Measurements from ENCODE around the gene EIF2AK2. TPM values are rescaled to one million over a fixed set of nuclear protein-coding genes. Genes with fewer than 3 reads are reported as not detected.

Gene EIF2AK2
- total RNA-seq, 1 donor from 2014 or later, result 34.7 TPM

- H3K4me1 Mint-ChIP-seq (ENCODE audit: low read depth), result peaks cover 2% of the 10 kb centered on the region
- H3K27me3 Mint-ChIP-seq, result peaks cover 38% of the 10 kb centered on the region
- H3K36me3 Mint-ChIP-seq (ENCODE audit: insufficient read depth), result no peaks in the 10 kb centered on the region
- no peak overlapping the region for H3K4me3 Mint-ChIP-seq (ENCODE audit: low read depth)
- no peak for DNase-seq (ENCODE audit: low spot score, unreplicated experiment)
- TF ChIP-seq, protein P1, sequence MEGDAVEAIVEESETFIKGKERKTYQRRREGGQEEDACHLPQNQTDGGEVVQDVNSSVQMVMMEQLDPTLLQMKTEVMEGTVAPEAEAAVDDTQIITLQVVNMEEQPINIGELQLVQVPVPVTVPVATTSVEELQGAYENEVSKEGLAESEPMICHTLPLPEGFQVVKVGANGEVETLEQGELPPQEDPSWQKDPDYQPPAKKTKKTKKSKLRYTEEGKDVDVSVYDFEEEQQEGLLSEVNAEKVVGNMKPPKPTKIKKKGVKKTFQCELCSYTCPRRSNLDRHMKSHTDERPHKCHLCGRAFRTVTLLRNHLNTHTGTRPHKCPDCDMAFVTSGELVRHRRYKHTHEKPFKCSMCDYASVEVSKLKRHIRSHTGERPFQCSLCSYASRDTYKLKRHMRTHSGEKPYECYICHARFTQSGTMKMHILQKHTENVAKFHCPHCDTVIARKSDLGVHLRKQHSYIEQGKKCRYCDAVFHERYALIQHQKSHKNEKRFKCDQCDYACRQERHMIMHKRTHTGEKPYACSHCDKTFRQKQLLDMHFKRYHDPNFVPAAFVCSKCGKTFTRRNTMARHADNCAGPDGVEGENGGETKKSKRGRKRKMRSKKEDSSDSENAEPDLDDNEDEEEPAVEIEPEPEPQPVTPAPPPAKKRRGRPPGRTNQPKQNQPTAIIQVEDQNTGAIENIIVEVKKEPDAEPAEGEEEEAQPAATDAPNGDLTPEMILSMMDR (IDR thresholded peaks at IDR 0.05; ENCODE audit: unreplicated experiment), result no peak
- H3K27ac Mint-ChIP-seq, result no peak overlapping the region
- H3K9me3 Mint-ChIP-seq (ENCODE audit: low read depth), result no peaks in the 10 kb centered on the region
These were observed 25.2 kb upstream of the EIF2AK2 start for GRCh38 chr2:37181726-37182684.

GRCh38 chr2:37180640-37181039 is 23.9 kb upstream of the EIF2AK2 start:
- H3K4me3 Mint-ChIP-seq (ENCODE audit: low read depth), result no peak overlapping the region
- no peaks in the 10 kb centered on the region for H3K36me3 Mint-ChIP-seq (ENCODE audit: insufficient read depth)
- TF ChIP-seq, protein P1 (IDR thresholded peaks at IDR 0.05; ENCODE audit: unreplicated experiment), result no peak
- no peaks in the 10 kb centered on the region for H3K9me3 Mint-ChIP-seq (ENCODE audit: low read depth)
- H3K4me1 Mint-ChIP-seq (ENCODE audit: low read depth), result peaks cover 2% of the 10 kb centered on the region
- H3K27me3 Mint-ChIP-seq, result peaks cover 37% of the 10 kb centered on the region
- no peak overlapping the region for H3K27ac Mint-ChIP-seq
- DNase-seq (ENCODE audit: low spot score, unreplicated experiment), result no peak

GRCh38 chr2:37180006-37180639 is 23.3 kb upstream of the EIF2AK2 start:
- Mint-ChIP-seq H3K27me3 (peaks cover 37% of the 10 kb centered on the region), H3K9me3 (ENCODE audit: low read depth) (no peaks in the 10 kb centered on the region), H3K4me1 (ENCODE audit: low read depth) (peaks cover 2% of the 10 kb centered on the region), H3K4me3 (ENCODE audit: low read depth) (no peak overlapping the region), H3K27ac (no peak overlapping the region), H3K36me3 (ENCODE audit: insufficient read depth) (no peaks in the 10 kb centered on the region)
- no peak for DNase-seq (ENCODE audit: low spot score, unreplicated experiment)
- TF ChIP-seq, protein P1 (IDR thresholded peaks at IDR 0.05; ENCODE audit: unreplicated experiment), result no peak

DNA sequence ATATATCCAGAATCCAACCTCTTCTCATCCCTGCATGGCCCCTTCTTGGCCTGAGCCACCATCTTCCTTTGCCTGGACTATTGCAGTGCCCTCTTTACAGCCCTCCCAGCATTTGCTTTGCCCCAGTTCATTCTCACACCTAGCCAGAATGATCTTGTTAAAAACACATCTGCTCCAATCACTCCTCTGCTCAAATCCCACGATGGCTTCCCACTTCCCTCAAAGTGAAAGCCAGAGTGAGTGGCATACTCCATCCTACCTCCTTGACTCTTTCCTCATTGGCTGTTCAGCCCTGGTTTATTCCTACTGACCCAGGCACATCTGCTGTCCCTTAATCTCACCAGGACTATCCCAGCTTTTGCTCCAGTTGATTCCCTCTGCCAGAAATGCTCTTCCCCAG is 17.0 kb upstream of the EIF2AK2 start:
- Mint-ChIP-seq H3K27me3 (peaks cover 21% of the 10 kb centered on the region), H3K36me3 (ENCODE audit: insufficient read depth) (no peaks in the 10 kb centered on the region), H3K9me3 (ENCODE audit: low read depth) (no peaks in the 10 kb centered on the region), H3K4me1 (ENCODE audit: low read depth) (peaks cover 3% of the 10 kb centered on the region), H3K27ac (no peak overlapping the region), H3K4me3 (ENCODE audit: low read depth) (no peak overlapping the region)
- DNase-seq (ENCODE audit: low spot score, unreplicated experiment), result no peak
- TF ChIP-seq, protein P1 (IDR thresholded peaks at IDR 0.05; ENCODE audit: unreplicated experiment), result no peak

- Mint-ChIP-seq H3K9me3 (ENCODE audit: low read depth) (no peaks in the 10 kb centered on the region), H3K27me3 (peaks cover 13% of the 10 kb centered on the region), H3K36me3 (ENCODE audit: insufficient read depth) (no peaks in the 10 kb centered on the region), H3K4me1 (ENCODE audit: low read depth) (peaks cover 3% of the 10 kb centered on the region), H3K4me3 (ENCODE audit: low read depth) (no peak overlapping the region), H3K27ac (no peak overlapping the region)
- TF ChIP-seq, protein P1 (IDR thresholded peaks at IDR 0.05; ENCODE audit: unreplicated experiment), result no peak
- DNase-seq (ENCODE audit: low spot score, unreplicated experiment), result no peak
These were observed 14.8 kb upstream of the EIF2AK2 start for GRCh38 chr2:37171624-37171950.
